Left lung (tissue), 10 donors: ENCODE measurements around the gene TOX2. TPM values are rescaled to one million over a fixed set of nuclear protein-coding genes. Genes with fewer than 3 reads are reported as not detected.

Source experiments
- ATAC-seq: fragments of 200-7000 bp; cut with Tn5 transposase; one replicate; pipeline ENCODE4 v1.9.1; 2020; ENCODE audit warnings: moderate library complexity
- DNase-seq, 4 donors: peaks; one replicate each; pipeline ENCODE4 v3.0.0-alpha.2; 2013 to 2020
- H3K27ac ChIP-seq, 2 donors: fragments of 200-600 bp; sonication (generic) in 1 of 2; one replicate each; pipeline versions ENCODE4 v1.5.0 to v1.8.0; 2020 to 2021
- H3K27me3 ChIP-seq, 2 donors: fragments of 200-600 bp; sonication (generic) in 1 of 2; one replicate each; pipeline versions ENCODE4 v1.5.0 to v1.8.0; 2020 to 2021
- H3K36me3 ChIP-seq, 2 donors: fragments of 200-600 bp; sonication (generic) in 1 of 2; one replicate each; pipeline versions ENCODE4 v1.5.0 to v1.8.0; 2020 to 2021
- H3K4me1 ChIP-seq, 2 donors: fragments of 200-600 bp; one replicate each; pipeline ENCODE4 v1.8.0; 2021
- H3K4me3 ChIP-seq, 2 donors: fragments of 200-600 bp; sonication (generic) in 1 of 2; one replicate each; pipeline versions ENCODE4 v1.5.0 to v1.8.0; 2020 to 2021; ENCODE audit warnings: mild to moderate bottlenecking in 1 of 2
- H3K9me3 ChIP-seq, 2 donors: fragments of 200-600 bp; sonication (generic) in 1 of 2; one replicate each; pipeline versions ENCODE4 v1.5.0 to v1.8.0; 2020 to 2021
- CTCF ChIP-seq, 2 donors: fragments of 200-600 bp; sonication (generic) in 1 of 2; IDR thresholded peaks; one replicate each; pipeline versions ENCODE4 v1.5.0 to v1.8.0; 2021; ENCODE audit warnings: antibody characterized with exemption in 2 of 2
- intact Hi-C, 2 donors: fragments of 100-400 bp; cut with DNase I; formaldehyde crosslinking; loops; one replicate each; pipeline versions ENCODE4 v1.11.2 to v1.14.2; 2022
- polyA plus RNA-seq, 6 donors: library from polyadenylated mRNA; unstranded; fragments of 120-200 nt; gene quantifications; one replicate each; pipeline ENCODE4 v1.2.1, GENCODE V29; 2013; ENCODE audit not compliant: insufficient read length in 6 of 6
- total RNA-seq, 2 donors: library from RNA; stranded (reverse); fragmentation: NEBNext Ultra II Directional; extraction: Animal tissue kit (Norgen Biotek cat#: 25700); gene quantifications; one replicate each; pipeline ENCODE4 v1.2.1, GENCODE V29; 2021
- donor health status: DM: no; HTN: yes; CAD: no.
- donor health status: DM: no; HTN: no; CAD: no.

The TOX2 gene
- total and polyA plus RNA-seq, 8 donors, result 14.5 to 61.1 (median 41.3) TPM

GRCh38 chr20:43955750-43956191 is 41.1 kb downstream of the TOX2 start:
- Histone ChIP-seq H3K27ac (peak overlapping the region; percentile 53 to 74), H3K4me3 (no peak overlapping the region), H3K36me3 (no peaks in the 10 kb centered on the region), H3K27me3 (no peaks in the 10 kb centered on the region), H3K9me3 (no peaks in the 10 kb centered on the region), H3K4me1 (peaks cover 28 to 73% of the 10 kb centered on the region in 2 donors)
- DNase-seq (no peak), ATAC-seq (peak; percentile 8)
- no peak for TF ChIP-seq CTCF (IDR thresholded peaks at IDR 0.05)
- intact Hi-C loops, result no loop called here

DNA sequence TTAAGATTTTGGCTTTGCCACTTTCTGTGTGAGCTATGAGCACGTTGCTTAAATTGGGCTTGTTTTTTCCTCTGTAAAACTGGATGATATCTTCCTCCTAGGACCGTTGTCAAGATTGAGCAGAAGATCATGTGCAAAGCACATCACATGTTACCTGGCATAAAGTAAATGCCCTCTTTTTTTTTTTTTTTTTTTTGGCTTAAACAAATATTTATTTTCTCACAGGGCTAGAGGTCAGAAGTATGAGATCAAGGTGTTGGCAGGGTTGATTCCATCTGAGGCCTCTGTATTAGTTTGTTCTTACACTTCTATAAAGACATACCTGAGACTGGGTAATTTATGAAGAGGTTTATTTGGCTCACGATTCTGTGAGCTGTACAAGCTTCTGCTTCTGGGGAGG is 42.7 kb downstream of the TOX2 start:
- H3K27me3 ChIP-seq, result peaks cover 0 to 5% of the 10 kb centered on the region in 2 donors
- no peak for ATAC-seq
- no peak overlapping the region for H3K27ac ChIP-seq
- H3K9me3 ChIP-seq, result no peaks in the 10 kb centered on the region
- intact Hi-C loops, result no loop called here
- no peak overlapping the region for H3K4me3 ChIP-seq
- DNase-seq, result no peak
- H3K4me1 ChIP-seq, result peaks cover 28 to 73% of the 10 kb centered on the region in 2 donors
- H3K36me3 ChIP-seq, result no peaks in the 10 kb centered on the region
- no peak for TF ChIP-seq CTCF (IDR thresholded peaks at IDR 0.05)

- ATAC-seq, result no peak
- intact Hi-C loops, result no loop called here
Observed at GRCh38 chr20:43958626-43959025, 44.0 kb downstream of the TOX2 start.

GRCh38 chr20:43959079-43959919 is 44.6 kb downstream of the TOX2 start:
- intact Hi-C loops, result no loop called here
- DNase-seq, result no peak
- peak overlapping the region in 1 of 2 donors; percentile 42 for H3K27ac ChIP-seq
- no peak overlapping the region for H3K4me3 ChIP-seq
- TF ChIP-seq CTCF (IDR thresholded peaks at IDR 0.05), result no peak
- peak; percentile 8 for ATAC-seq
- H3K4me1 ChIP-seq, result peaks cover 26 to 67% of the 10 kb centered on the region in 2 donors
- H3K9me3 ChIP-seq, result no peaks in the 10 kb centered on the region
- H3K27me3 ChIP-seq, result peaks cover 0 to 10% of the 10 kb centered on the region in 2 donors
- H3K36me3 ChIP-seq, result no peaks in the 10 kb centered on the region

More at GRCh38 chr20:43958626-43959025, 44.0 kb downstream of the TOX2 start:
- H3K9me3 ChIP-seq, result no peaks in the 10 kb centered on the region
- no peaks in the 10 kb centered on the region for H3K36me3 ChIP-seq
- peak overlapping the region in 1 of 2 donors; percentile 42 for H3K27ac ChIP-seq
- TF ChIP-seq CTCF (IDR thresholded peaks at IDR 0.05), result no peak
- no peak overlapping the region for H3K4me3 ChIP-seq
- peaks cover 28 to 65% of the 10 kb centered on the region in 2 donors for H3K4me1 ChIP-seq
- H3K27me3 ChIP-seq, result peaks cover 0 to 5% of the 10 kb centered on the region in 2 donors
- DNase-seq, result no peak

- ATAC-seq, result no peak
- Histone ChIP-seq H3K4me1 (peaks cover 20 to 67% of the 10 kb centered on the region in 2 donors), H3K27ac (peak overlapping the region in 1 of 2 donors; percentile 42), H3K27me3 (peaks cover 0 to 14% of the 10 kb centered on the region in 2 donors), H3K36me3 (no peaks in the 10 kb centered on the region), H3K9me3 (no peaks in the 10 kb centered on the region), H3K4me3 (no peak overlapping the region)
- intact Hi-C loops, result no loop called here
- no peak for DNase-seq
- no peak for TF ChIP-seq CTCF (IDR thresholded peaks at IDR 0.05)
Observed at GRCh38 chr20:43959920-43960227, 45.2 kb downstream of the TOX2 start.
